GM23338 (cell line): ENCODE measurements around the gene PDS5A. TPM values are rescaled to one million over a fixed set of nuclear protein-coding genes. Genes with fewer than 3 reads are reported as not detected.

Experiments
- ATAC-seq: fragments of 200-7000 bp; cut with Tn5 transposase; 3 replicates; pipeline ENCODE4 v1.9.1; 2020
- DNase-seq: peaks from one replicate; pipeline ENCODE4 v3.0.0-alpha.2; 2015; ENCODE audit warnings: low spot score
- H2AFZ ChIP-seq: fragments of 200-600 bp; sonication (generic); 2 replicates; pipeline ENCODE4 v1.8.0; 2016; ENCODE audit warnings: antibody characterized with exemption, mild to moderate bottlenecking, moderate library complexity
- H3F3A ChIP-seq: fragments of 200-600 bp; sonication (generic); replicated peaks from 2 replicates; pipeline ENCODE4 v1.8.0; 2017; ENCODE audit warnings: antibody characterized with exemption, mixed run types, low read depth
- H3K27ac ChIP-seq: fragments of 200-600 bp; sonication (generic); 2 replicates; pipeline ENCODE4 v1.6.1; 2016; ENCODE audit warnings: low read depth
- H3K27me3 ChIP-seq: fragments of 200-600 bp; sonication (generic); 2 replicates; pipeline ENCODE4 v1.8.0; 2016; ENCODE audit warnings: mild to moderate bottlenecking, mixed run types, moderate library complexity; ENCODE audit not compliant: insufficient read depth
- H3K36me3 ChIP-seq: fragments of 200-600 bp; sonication (generic); 2 replicates; pipeline ENCODE4 v1.8.0; 2016; ENCODE audit warnings: mild to moderate bottlenecking; ENCODE audit not compliant: insufficient read depth
- H3K4me1 ChIP-seq: fragments of 200-600 bp; sonication (generic); 2 replicates; pipeline ENCODE4 v1.8.0; 2016; ENCODE audit warnings: mild to moderate bottlenecking, moderate library complexity; ENCODE audit not compliant: insufficient read depth
- H3K4me2 ChIP-seq: fragments of 200-600 bp; sonication (generic); 2 replicates; pipeline ENCODE4 v1.7.1; 2017; ENCODE audit warnings: mixed run types
- H3K4me3 ChIP-seq: fragments of 200-600 bp; sonication (generic); 2 replicates; pipeline ENCODE4 v1.6.1; 2016; ENCODE audit warnings: mixed run types
- H3K79me2 ChIP-seq: fragments of 200-600 bp; sonication (generic); replicated peaks from 2 replicates; pipeline ENCODE4 v1.8.0; 2017; ENCODE audit warnings: mild to moderate bottlenecking; ENCODE audit not compliant: insufficient read depth
- H3K9me2 ChIP-seq: fragments of 200-600 bp; sonication (generic); 2 replicates; pipeline ENCODE4 v1.8.0; 2017; ENCODE audit not compliant: insufficient read depth
- H4K20me1 ChIP-seq: fragments of 200-600 bp; sonication (generic); replicated peaks from 2 replicates; pipeline ENCODE4 v1.8.0; 2017; ENCODE audit warnings: mild to moderate bottlenecking; ENCODE audit not compliant: insufficient read depth
- H3K27ac Mint-ChIP-seq: 2 replicates; pipeline ENCODE4 v1.8.0; 2020; ENCODE audit warnings: inconsistent platforms, mild to moderate bottlenecking, moderate library complexity, mixed read lengths
- H3K27me3 Mint-ChIP-seq: 3 replicates; pipeline ENCODE4 v1.8.0; 2022; ENCODE audit warnings: low read depth, mild to moderate bottlenecking, moderate library complexity, mixed read lengths, inconsistent platforms; ENCODE audit not compliant: insufficient read depth, poor library complexity
- H3K36me3 Mint-ChIP-seq: 3 replicates; pipeline ENCODE4 v1.8.0; 2021; ENCODE audit warnings: low read depth, mild to moderate bottlenecking, inconsistent platforms, moderate library complexity, mixed read lengths
- H3K4me1 Mint-ChIP-seq: 3 replicates; pipeline ENCODE4 v1.8.0; 2020; ENCODE audit warnings: mild to moderate bottlenecking, inconsistent platforms, mixed read lengths
- H3K4me3 Mint-ChIP-seq: 3 replicates; pipeline ENCODE4 v1.8.0; 2021; ENCODE audit warnings: moderate library complexity, mild to moderate bottlenecking, inconsistent platforms, mixed read lengths
- H3K9me3 Mint-ChIP-seq: 3 replicates; pipeline ENCODE4 v1.8.0; 2020; ENCODE audit warnings: moderate library complexity, mild to moderate bottlenecking, inconsistent platforms, mixed read lengths
- CTCF ChIP-seq, 2 experiments: fragments of 200-600 bp in 1 of 2; sonication (generic) in 1 of 2; conservative IDR thresholded peaks; 2 replicates each; pipeline versions ENCODE4 v1.5.1 to v1.6.1; 2016 to 2017; ENCODE audit warnings: antibody characterized with exemption in 2 of 2, low read depth in 2 of 2, mild to moderate bottlenecking in 2 of 2, moderate library complexity in 1 of 2
- ETS1 ChIP-seq: IDR thresholded peaks from 2 replicates; pipeline ENCODE4 v1.6.1; 2016; ENCODE audit warnings: antibody characterized with exemption
- NANOG ChIP-seq: IDR thresholded peaks from 2 replicates; pipeline ENCODE4 v1.6.1; 2016; ENCODE audit warnings: antibody characterized with exemption, borderline replicate concordance
- POLR2AphosphoS5 ChIP-seq: IDR thresholded peaks from 2 replicates; pipeline ENCODE4 v1.6.1; 2016; ENCODE audit warnings: antibody characterized with exemption, low read depth
- STAT1 ChIP-seq: IDR thresholded peaks from one replicate; pipeline ENCODE4 v1.6.1; 2016; ENCODE audit warnings: antibody characterized with exemption; ENCODE audit not compliant: unreplicated experiment
- ZNF114 ChIP-seq: fragments of 250-450 bp; sonication (Bioruptor Pico); IDR thresholded peaks from 2 replicates; pipeline ENCODE4 v1.5.0; 2020; ENCODE audit warnings: mild to moderate bottlenecking, moderate library complexity
- ZNF462 ChIP-seq: fragments of 250-450 bp; sonication (Bioruptor Pico); IDR thresholded peaks from 2 replicates; pipeline ENCODE4 v1.5.0; 2020; ENCODE audit warnings: mild to moderate bottlenecking, moderate library complexity
- polyA plus RNA-seq: library from polyadenylated mRNA; unstranded; fragments of >200 nt; fragmentation: Nextera tagmentation; extraction: Ambion mirVana; gene quantifications from 2 replicates; pipeline ENCODE4 v1.2.1, GENCODE V29; 2016
- total RNA-seq: library from RNA; depleted of rRNA; stranded (reverse); fragments of >200 nt; shearing (Covaris generic); gene quantifications from 2 replicates; pipeline ENCODE4 v1.2.3, GENCODE V29; 2014

Gene PDS5A
- total and polyA plus RNA-seq, 2 experiments from 2014 or later = 22.1 to 91.9 TPM

- Histone ChIP-seq H3K36me3 (peaks cover 5% of the 10 kb centered on the region; the same call in 1 of the 2 replicates), H3K4me3 (no peak overlapping the region)
These were observed 127.0 kb downstream of the PDS5A start for GRCh38 chr4:39850727-39851126.

More at GRCh38 chr4:39850727-39851126, 127.0 kb downstream of the PDS5A start:
- TF ChIP-seq NANOG = no peak
- TF ChIP-seq POLR2AphosphoS5 = no peak
- no peak for TF ChIP-seq ETS1
- TF ChIP-seq ZNF462 (CRISPR knock-in tag) = no peak
- no peak for TF ChIP-seq STAT1
- no peak for TF ChIP-seq CTCF (conservative IDR thresholded peaks at IDR 0.05; ENCODE audit: low read depth in 2 of 2)
- no peak for TF ChIP-seq ZNF114 (CRISPR knock-in tag)
- H3K4me1 ChIP-seq = no peaks in the 10 kb centered on the region
- no peak for ATAC-seq
- no peak overlapping the region for H3K4me2 ChIP-seq
- no peaks in the 10 kb centered on the region for H3K27me3 ChIP-seq
- H2AFZ ChIP-seq = no peak overlapping the region
- Mint-ChIP-seq H3K36me3 (peaks cover 32% of the 10 kb centered on the region), H3K27ac (no peak overlapping the region), H3K9me3 (no peaks in the 10 kb centered on the region), H3K4me1 (no peaks in the 10 kb centered on the region), H3K4me3 (no peak overlapping the region), H3K27me3 (peaks cover 1% of the 10 kb centered on the region)
- DNase-seq = peak; percentile 12
- H3K9me2 ChIP-seq = no peaks in the 10 kb centered on the region
- H4K20me1 ChIP-seq = no peaks in the 10 kb centered on the region
- H3K79me2 ChIP-seq = no peaks in the 10 kb centered on the region
- H3K27ac ChIP-seq = no peak overlapping the region
- no peaks in the 10 kb centered on the region for H3F3A ChIP-seq
